WTC11 (cell line): ENCODE results near the gene UBE2G1. TPM values are rescaled to one million over a fixed set of nuclear protein-coding genes. Genes with fewer than 3 reads are reported as not detected.

Experiments used
- ATAC-seq: fragments of 200-7000 bp; cut with Tn5 transposase; 2 replicates; pipeline ENCODE4 v1.10.0; 2021; ENCODE audit warnings: mild to moderate bottlenecking, moderate library complexity
- CTCF ChIA-PET: fragments of 300-600 bp; sonication (Branson Sonifier 250); formaldehyde crosslinking; loops from one replicate; lab custom pipeline; 2021; ENCODE audit warnings: antibody characterized with exemption; lab: Charles Lee
- POLR2A ChIA-PET: fragments of 350-600 bp; sonication (Branson Sonifier 250); formaldehyde crosslinking; loops from one replicate; lab custom pipeline; 2021; ENCODE audit warnings: antibody characterized with exemption; lab: Charles Lee
- DNase-seq: peaks from one replicate; pipeline ENCODE4 v3.0.0; 2021; ENCODE audit warnings: low spot score
- H3K27ac Mint-ChIP-seq: 2 replicates; pipeline ENCODE4 v1.8.0; 2021; ENCODE audit warnings: mixed read lengths
- H3K27me3 Mint-ChIP-seq: 2 replicates; pipeline ENCODE4 v1.8.0; 2021; ENCODE audit warnings: low read depth, mild to moderate bottlenecking, moderate library complexity, mixed read lengths
- H3K36me3 Mint-ChIP-seq: 2 replicates; pipeline ENCODE4 v1.8.0; 2021; ENCODE audit warnings: mixed read lengths
- H3K4me1 Mint-ChIP-seq: 2 replicates; pipeline ENCODE4 v1.8.0; 2022; ENCODE audit warnings: mixed read lengths
- H3K4me3 Mint-ChIP-seq: 2 replicates; pipeline ENCODE4 v1.8.0; 2021; ENCODE audit warnings: mild to moderate bottlenecking, moderate library complexity, mixed read lengths
- H3K9me3 Mint-ChIP-seq: 2 replicates; pipeline ENCODE4 v1.8.0; 2021; ENCODE audit warnings: mixed read lengths
- CREM ChIP-seq: sonication (generic); formaldehyde crosslinking; IDR thresholded peaks from 2 replicates; pipeline ENCODE4 v1.8.1; 2022; ENCODE audit warnings: mild to moderate bottlenecking, missing genetic modification reagents, moderate library complexity
- ELF4 ChIP-seq: sonication (generic); formaldehyde crosslinking; IDR thresholded peaks from 2 replicates; pipeline ENCODE4 v1.8.1; 2022; ENCODE audit warnings: low read depth, mild to moderate bottlenecking, moderate library complexity, missing genetic modification reagents
- FOXJ3 ChIP-seq: sonication (generic); formaldehyde crosslinking; IDR thresholded peaks from 2 replicates; pipeline ENCODE4 v1.9.0; 2021; ENCODE audit warnings: missing genetic modification reagents, mild to moderate bottlenecking, borderline replicate concordance
- GTF2I ChIP-seq: fragments of 250-450 bp; sonication (Bioruptor Pico); conservative IDR thresholded peaks from 2 replicates; pipeline ENCODE4 v1.4.0; 2021; ENCODE audit warnings: mild to moderate bottlenecking
- HMGA2 ChIP-seq: fragments of 250-450 bp; sonication (Bioruptor Pico); IDR thresholded peaks from 2 replicates; pipeline ENCODE4 v1.4.0; 2021; ENCODE audit warnings: mild to moderate bottlenecking, moderate library complexity
- JAZF1 ChIP-seq: fragments of 250-450 bp; sonication (Bioruptor Pico); IDR thresholded peaks from 2 replicates; pipeline ENCODE4 v1.9.0; 2021; ENCODE audit warnings: moderate library complexity, mild to moderate bottlenecking, inconsistent platforms
- NR1H2 ChIP-seq: sonication (generic); formaldehyde crosslinking; IDR thresholded peaks from 2 replicates; pipeline ENCODE4 v1.9.0; 2021; ENCODE audit warnings: mild to moderate bottlenecking, moderate library complexity, missing genetic modification reagents
- SOX15 ChIP-seq: fragments of 250-450 bp; sonication (Bioruptor Pico); IDR thresholded peaks from 2 replicates; pipeline ENCODE4 v1.9.0; 2021; ENCODE audit warnings: mild to moderate bottlenecking
- TCF7 ChIP-seq: sonication (generic); formaldehyde crosslinking; IDR thresholded peaks from 2 replicates; pipeline ENCODE4 v1.8.0; 2022; ENCODE audit warnings: mild to moderate bottlenecking, low read depth, missing genetic modification reagents, moderate library complexity
- ZNF317 ChIP-seq: sonication (generic); formaldehyde crosslinking; IDR thresholded peaks from 2 replicates; pipeline ENCODE4 v1.8.1; 2023; ENCODE audit warnings: low read depth, mild to moderate bottlenecking, moderate library complexity, missing genetic modification reagents, borderline replicate concordance
- ZNF416 ChIP-seq: fragments of 250-450 bp; sonication (Bioruptor Pico); IDR thresholded peaks from 2 replicates; pipeline ENCODE4 v1.9.0; 2021; ENCODE audit warnings: mild to moderate bottlenecking, inconsistent platforms
- total RNA-seq: library from RNA; stranded (reverse); gene quantifications from 3 replicates; pipeline ENCODE4 v1.2.3, GENCODE V29; 2021
- TF ChIP-seq, protein P1 (sequence below): fragments of 250-450 bp; sonication (Bioruptor Pico); conservative IDR thresholded peaks from 2 replicates; pipeline ENCODE4 v1.9.0; 2021; ENCODE audit warnings: mild to moderate bottlenecking
- TF ChIP-seq, protein P2 (sequence below): fragments of 200-600 bp; IDR thresholded peaks from 2 replicates; pipeline ENCODE4 v1.8.0; 2022; ENCODE audit warnings: antibody characterized with exemption
- TF ChIP-seq, protein P3 (sequence below): sonication (generic); formaldehyde crosslinking; IDR thresholded peaks from 2 replicates; pipeline ENCODE4 v1.8.1; 2023; ENCODE audit warnings: mild to moderate bottlenecking, missing genetic modification reagents, borderline replicate concordance
- TF ChIP-seq, protein P4 (sequence below): sonication (generic); formaldehyde crosslinking; conservative IDR thresholded peaks from 2 replicates; pipeline ENCODE4 v1.8.1; 2023; ENCODE audit warnings: mild to moderate bottlenecking, low read depth, missing genetic modification reagents, moderate library complexity
- TF ChIP-seq, protein P5 (sequence below): sonication (generic); formaldehyde crosslinking; IDR thresholded peaks from 2 replicates; pipeline ENCODE4 v1.8.1; 2022; ENCODE audit warnings: low read depth, mild to moderate bottlenecking, moderate library complexity, missing genetic modification reagents, borderline replicate concordance
- TF ChIP-seq, protein P6 (sequence below): sonication (generic); formaldehyde crosslinking; IDR thresholded peaks from 2 replicates; pipeline ENCODE4 v1.8.0; 2022; ENCODE audit warnings: mild to moderate bottlenecking, missing genetic modification reagents
- TF ChIP-seq, protein P7 (sequence below): sonication (generic); formaldehyde crosslinking; IDR thresholded peaks from 2 replicates; pipeline ENCODE4 v1.8.1; 2023; ENCODE audit warnings: mild to moderate bottlenecking, missing genetic modification reagents

UBE2G1 gene
- total RNA-seq, 1 experiment from 2014 or later: 177 TPM

DNA sequence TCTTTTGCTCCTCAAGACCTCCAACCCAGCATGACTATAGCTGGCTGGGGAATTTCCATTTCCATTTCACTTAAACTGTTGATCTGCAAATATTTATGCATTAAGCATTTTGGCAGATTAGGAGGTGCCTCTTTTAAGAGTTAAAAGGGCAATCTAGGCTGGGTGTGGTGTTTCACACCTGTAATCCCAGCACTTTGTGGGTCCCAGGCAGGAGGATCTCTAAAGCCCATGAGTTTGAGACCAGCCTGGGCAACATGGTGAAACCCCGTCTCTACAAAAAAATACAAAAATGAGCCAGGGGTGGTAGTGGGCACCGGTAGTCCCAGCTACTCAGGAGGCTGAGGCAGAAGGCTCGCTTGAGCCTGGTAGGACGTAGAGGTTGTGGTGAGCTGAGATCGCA lies 119.8 kb downstream of the UBE2G1 start:
- Mint-ChIP-seq H3K9me3 (no peaks in the 10 kb centered on the region), H3K27ac (no peak overlapping the region), H3K27me3 (no peaks in the 10 kb centered on the region), H3K4me1 (peaks cover 34% of the 10 kb centered on the region), H3K36me3 (peaks cover 6% of the 10 kb centered on the region), H3K4me3 (no peak overlapping the region)
- ATAC-seq (no peak), DNase-seq (no peak)
- TF ChIP-seq, protein P1, sequence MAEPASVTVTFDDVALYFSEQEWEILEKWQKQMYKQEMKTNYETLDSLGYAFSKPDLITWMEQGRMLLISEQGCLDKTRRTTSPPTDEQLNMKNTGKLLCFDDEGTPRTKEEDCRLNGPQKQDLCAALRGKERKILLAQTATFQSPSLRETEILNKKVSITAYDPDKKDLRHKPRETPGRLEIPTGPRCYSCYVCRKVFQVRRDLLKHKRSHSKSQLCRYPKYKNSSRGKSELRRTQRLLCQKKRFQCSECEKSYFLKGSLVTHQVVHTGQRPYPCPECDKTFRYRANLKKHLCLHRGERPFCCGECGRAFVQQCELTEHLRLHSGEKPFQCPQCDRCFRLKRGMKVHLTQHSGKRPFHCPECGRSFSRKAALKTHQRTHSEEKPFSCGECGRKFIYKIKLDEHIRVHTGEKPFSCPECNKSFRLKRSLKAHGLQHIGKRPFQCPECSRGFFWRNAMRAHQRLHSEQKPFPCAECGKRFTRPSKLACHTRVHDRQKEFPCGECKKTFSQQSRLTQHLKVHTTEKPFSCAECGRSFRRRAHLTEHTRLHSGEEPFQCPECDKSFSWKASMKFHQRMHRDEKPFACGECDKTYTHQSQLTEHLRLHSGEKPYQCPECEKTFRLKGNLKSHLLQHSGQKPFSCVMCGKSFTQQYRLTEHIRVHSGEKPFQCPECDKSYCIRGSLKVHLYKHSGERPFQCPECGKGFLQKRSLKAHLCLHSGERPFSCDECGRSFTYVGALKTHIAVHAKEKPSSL (CRISPR knock-in tag): no peak
- TF ChIP-seq ZNF317 (CRISPR knock-in tag) (no peak), GTF2I (CRISPR knock-in tag) (no peak), NR1H2 (CRISPR knock-in tag) (no peak), FOXJ3 (CRISPR knock-in tag) (no peak), JAZF1 (no peak), CREM (no peak), ELF4 (CRISPR knock-in tag) (no peak), ZNF416 (no peak), SOX15 (no peak), TCF7 (CRISPR knock-in tag) (no peak), HMGA2 (CRISPR knock-in tag) (no peak)
- TF ChIP-seq, protein P2, sequence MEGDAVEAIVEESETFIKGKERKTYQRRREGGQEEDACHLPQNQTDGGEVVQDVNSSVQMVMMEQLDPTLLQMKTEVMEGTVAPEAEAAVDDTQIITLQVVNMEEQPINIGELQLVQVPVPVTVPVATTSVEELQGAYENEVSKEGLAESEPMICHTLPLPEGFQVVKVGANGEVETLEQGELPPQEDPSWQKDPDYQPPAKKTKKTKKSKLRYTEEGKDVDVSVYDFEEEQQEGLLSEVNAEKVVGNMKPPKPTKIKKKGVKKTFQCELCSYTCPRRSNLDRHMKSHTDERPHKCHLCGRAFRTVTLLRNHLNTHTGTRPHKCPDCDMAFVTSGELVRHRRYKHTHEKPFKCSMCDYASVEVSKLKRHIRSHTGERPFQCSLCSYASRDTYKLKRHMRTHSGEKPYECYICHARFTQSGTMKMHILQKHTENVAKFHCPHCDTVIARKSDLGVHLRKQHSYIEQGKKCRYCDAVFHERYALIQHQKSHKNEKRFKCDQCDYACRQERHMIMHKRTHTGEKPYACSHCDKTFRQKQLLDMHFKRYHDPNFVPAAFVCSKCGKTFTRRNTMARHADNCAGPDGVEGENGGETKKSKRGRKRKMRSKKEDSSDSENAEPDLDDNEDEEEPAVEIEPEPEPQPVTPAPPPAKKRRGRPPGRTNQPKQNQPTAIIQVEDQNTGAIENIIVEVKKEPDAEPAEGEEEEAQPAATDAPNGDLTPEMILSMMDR: no peak
- TF ChIP-seq, protein P3, sequence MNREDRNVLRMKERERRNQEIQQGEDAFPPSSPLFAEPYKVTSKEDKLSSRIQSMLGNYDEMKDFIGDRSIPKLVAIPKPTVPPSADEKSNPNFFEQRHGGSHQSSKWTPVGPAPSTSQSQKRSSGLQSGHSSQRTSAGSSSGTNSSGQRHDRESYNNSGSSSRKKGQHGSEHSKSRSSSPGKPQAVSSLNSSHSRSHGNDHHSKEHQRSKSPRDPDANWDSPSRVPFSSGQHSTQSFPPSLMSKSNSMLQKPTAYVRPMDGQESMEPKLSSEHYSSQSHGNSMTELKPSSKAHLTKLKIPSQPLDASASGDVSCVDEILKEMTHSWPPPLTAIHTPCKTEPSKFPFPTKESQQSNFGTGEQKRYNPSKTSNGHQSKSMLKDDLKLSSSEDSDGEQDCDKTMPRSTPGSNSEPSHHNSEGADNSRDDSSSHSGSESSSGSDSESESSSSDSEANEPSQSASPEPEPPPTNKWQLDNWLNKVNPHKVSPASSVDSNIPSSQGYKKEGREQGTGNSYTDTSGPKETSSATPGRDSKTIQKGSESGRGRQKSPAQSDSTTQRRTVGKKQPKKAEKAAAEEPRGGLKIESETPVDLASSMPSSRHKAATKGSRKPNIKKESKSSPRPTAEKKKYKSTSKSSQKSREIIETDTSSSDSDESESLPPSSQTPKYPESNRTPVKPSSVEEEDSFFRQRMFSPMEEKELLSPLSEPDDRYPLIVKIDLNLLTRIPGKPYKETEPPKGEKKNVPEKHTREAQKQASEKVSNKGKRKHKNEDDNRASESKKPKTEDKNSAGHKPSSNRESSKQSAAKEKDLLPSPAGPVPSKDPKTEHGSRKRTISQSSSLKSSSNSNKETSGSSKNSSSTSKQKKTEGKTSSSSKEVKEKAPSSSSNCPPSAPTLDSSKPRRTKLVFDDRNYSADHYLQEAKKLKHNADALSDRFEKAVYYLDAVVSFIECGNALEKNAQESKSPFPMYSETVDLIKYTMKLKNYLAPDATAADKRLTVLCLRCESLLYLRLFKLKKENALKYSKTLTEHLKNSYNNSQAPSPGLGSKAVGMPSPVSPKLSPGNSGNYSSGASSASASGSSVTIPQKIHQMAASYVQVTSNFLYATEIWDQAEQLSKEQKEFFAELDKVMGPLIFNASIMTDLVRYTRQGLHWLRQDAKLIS (CRISPR knock-in tag): no peak
- TF ChIP-seq, protein P4, sequence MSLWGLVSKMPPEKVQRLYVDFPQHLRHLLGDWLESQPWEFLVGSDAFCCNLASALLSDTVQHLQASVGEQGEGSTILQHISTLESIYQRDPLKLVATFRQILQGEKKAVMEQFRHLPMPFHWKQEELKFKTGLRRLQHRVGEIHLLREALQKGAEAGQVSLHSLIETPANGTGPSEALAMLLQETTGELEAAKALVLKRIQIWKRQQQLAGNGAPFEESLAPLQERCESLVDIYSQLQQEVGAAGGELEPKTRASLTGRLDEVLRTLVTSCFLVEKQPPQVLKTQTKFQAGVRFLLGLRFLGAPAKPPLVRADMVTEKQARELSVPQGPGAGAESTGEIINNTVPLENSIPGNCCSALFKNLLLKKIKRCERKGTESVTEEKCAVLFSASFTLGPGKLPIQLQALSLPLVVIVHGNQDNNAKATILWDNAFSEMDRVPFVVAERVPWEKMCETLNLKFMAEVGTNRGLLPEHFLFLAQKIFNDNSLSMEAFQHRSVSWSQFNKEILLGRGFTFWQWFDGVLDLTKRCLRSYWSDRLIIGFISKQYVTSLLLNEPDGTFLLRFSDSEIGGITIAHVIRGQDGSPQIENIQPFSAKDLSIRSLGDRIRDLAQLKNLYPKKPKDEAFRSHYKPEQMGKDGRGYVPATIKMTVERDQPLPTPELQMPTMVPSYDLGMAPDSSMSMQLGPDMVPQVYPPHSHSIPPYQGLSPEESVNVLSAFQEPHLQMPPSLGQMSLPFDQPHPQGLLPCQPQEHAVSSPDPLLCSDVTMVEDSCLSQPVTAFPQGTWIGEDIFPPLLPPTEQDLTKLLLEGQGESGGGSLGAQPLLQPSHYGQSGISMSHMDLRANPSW (CRISPR knock-in tag): no peak
- TF ChIP-seq, protein P5, sequence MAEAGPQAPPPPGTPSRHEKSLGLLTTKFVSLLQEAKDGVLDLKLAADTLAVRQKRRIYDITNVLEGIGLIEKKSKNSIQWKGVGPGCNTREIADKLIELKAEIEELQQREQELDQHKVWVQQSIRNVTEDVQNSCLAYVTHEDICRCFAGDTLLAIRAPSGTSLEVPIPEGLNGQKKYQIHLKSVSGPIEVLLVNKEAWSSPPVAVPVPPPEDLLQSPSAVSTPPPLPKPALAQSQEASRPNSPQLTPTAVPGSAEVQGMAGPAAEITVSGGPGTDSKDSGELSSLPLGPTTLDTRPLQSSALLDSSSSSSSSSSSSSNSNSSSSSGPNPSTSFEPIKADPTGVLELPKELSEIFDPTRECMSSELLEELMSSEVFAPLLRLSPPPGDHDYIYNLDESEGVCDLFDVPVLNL (CRISPR knock-in tag): no peak
- TF ChIP-seq, protein P6, sequence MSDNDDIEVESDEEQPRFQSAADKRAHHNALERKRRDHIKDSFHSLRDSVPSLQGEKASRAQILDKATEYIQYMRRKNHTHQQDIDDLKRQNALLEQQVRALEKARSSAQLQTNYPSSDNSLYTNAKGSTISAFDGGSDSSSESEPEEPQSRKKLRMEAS: no peak
- TF ChIP-seq, protein P7, sequence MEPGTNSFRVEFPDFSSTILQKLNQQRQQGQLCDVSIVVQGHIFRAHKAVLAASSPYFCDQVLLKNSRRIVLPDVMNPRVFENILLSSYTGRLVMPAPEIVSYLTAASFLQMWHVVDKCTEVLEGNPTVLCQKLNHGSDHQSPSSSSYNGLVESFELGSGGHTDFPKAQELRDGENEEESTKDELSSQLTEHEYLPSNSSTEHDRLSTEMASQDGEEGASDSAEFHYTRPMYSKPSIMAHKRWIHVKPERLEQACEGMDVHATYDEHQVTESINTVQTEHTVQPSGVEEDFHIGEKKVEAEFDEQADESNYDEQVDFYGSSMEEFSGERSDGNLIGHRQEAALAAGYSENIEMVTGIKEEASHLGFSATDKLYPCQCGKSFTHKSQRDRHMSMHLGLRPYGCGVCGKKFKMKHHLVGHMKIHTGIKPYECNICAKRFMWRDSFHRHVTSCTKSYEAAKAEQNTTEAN (CRISPR knock-in tag): no peak
- ChIA-PET CTCF (interaction anchor here (0.7 to 3.8 kb wide), 3 partner anchors 12 to 169 kb away, joined by 4 to 24 read pairs (median 13); no protein-coding TSS in a partner anchor), POLR2A (no interaction called here)
